H1 (cell line): ENCODE measurements around the gene FARS2. TPM values are rescaled to one million over a fixed set of nuclear protein-coding genes. Genes with fewer than 3 reads are reported as not detected.

Experiments
- CEBPB ChIP-seq: IDR thresholded peaks from 2 replicates; pipeline ENCODE4 v1.6.1; 2012; ENCODE audit warnings: low read depth, low read length
- CHD1 ChIP-seq: IDR thresholded peaks from 2 replicates; pipeline ENCODE4 v1.6.1; 2012; ENCODE audit warnings: low read depth, low read length, improper control_type of control experiment
- CTBP2 ChIP-seq: IDR thresholded peaks from 2 replicates; pipeline ENCODE4 v1.7.0; 2011; ENCODE audit warnings: borderline replicate concordance, mild to moderate bottlenecking, moderate library complexity, mixed read lengths, low read length; ENCODE audit not compliant: insufficient read depth, insufficient read length
- FOSL1 ChIP-seq: IDR thresholded peaks from 2 replicates; pipeline ENCODE4 v1.6.1; 2011; ENCODE audit warnings: mild to moderate bottlenecking, low read depth, low read length, moderate library complexity; ENCODE audit not compliant: insufficient read depth
- HDAC6 ChIP-seq: IDR thresholded peaks from one replicate; pipeline ENCODE4 v1.7.1; 2012; ENCODE audit warnings: low read depth, mild to moderate bottlenecking, inconsistent platforms, low read length, moderate library complexity
- TAF1 ChIP-seq: IDR thresholded peaks from 2 replicates; pipeline ENCODE4 v1.6.1; 2011; ENCODE audit warnings: mild to moderate bottlenecking, low read depth, low read length
- polyA plus RNA-seq, 7 experiments: library from polyadenylated mRNA; depleted of rRNA in 3 of 7; stranded (reverse) in 5 of 7; unstranded in 2 of 7; fragments of >200 nt in 5 of 7; fragments of 200-250 nt in 2 of 7; gene quantifications; 1 replicate in 5 of 7; 2 replicates in 1 of 7; 4 replicates in 1 of 7; pipeline versions ENCODE4 v1.2.1 to v1.2.3, GENCODE V29; 2011 to 2013; ENCODE audit warnings: missing spikeins in 2 of 7, mixed read lengths in 2 of 7
- total RNA-seq: library from RNA; stranded (reverse); fragmentation: NEBNext Ultra II Directional; extraction: Animal tissue kit (Norgen Biotek cat#: 25700); gene quantifications from 2 replicates; pipeline ENCODE4 v1.2.1, GENCODE V29; 2021
- TF ChIP-seq, protein P1 (sequence below): IDR thresholded peaks from 2 replicates; pipeline ENCODE4 v1.6.1; 2012; ENCODE audit warnings: inconsistent platforms

The FARS2 gene
- total and polyA plus RNA-seq, 2 of the 8 experiments (the other 6 are each of a cell fraction or from before 2014, with no cell fraction given): 11.7 to 14.4 TPM

DNA sequence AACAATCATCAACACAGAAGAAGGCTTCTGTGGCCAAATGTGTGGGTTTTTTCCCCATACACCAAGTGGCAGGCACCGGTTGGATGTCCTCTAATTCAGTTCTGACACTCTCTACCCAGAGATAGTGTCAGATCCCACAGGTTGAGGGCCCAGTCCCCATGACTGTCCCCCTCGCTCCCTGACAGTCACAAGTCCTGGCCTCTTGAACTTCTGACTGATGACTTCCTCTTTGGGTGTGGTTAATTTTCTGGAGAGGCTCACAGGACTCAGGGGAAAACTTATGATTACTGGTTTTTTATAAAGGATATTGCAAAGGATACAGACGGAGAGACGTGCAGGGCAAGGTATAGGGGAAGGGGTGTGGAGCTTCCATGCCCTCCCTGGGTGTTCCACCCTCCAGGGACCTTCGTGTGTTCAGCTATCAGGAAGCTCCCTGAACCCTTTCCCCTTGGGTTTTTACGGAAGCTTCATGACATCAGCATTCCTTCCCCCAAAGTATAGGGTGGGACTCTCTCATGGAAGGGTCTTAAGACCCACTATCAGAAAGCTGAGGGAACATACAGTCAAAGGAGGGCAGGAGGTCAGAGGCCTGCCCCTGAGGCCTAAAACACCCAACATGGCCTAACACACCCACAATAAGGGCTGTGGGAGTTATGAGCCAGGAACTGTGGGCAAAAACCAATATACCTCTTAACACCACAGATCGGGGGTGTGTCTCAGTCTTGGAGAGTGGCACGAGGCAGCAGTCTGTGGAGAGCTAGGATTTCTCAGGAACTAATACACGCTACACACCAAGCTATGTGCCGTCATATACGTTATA, 33.3 kb downstream of the FARS2 start (continued):
- no peak for TF ChIP-seq CTBP2
- TF ChIP-seq HDAC6: no peak
- TF ChIP-seq, protein P1, sequence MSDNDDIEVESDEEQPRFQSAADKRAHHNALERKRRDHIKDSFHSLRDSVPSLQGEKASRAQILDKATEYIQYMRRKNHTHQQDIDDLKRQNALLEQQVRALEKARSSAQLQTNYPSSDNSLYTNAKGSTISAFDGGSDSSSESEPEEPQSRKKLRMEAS: no peak
- no peak for TF ChIP-seq FOSL1
- TF ChIP-seq CHD1: no peak
- no peak for TF ChIP-seq CEBPB
- no peak for TF ChIP-seq TAF1
- TF ChIP-seq, all 59 proteins: peak for 0
